Peyer's patch (tissue), 4 donors: ENCODE measurements around the gene AUTS2.

Experiments
- CTCF ChIP-seq, 6 experiments: fragments of 450-650 bp in 4 of 6; fragments of 200-600 bp in 2 of 6; sonication (generic) in 1 of 6; IDR thresholded peaks; one replicate each; pipeline ENCODE4 v1.5.1; 2017 to 2019; ENCODE audit warnings: antibody characterized with exemption in 6 of 6, mild to moderate bottlenecking in 3 of 6, moderate library complexity in 1 of 6
- POLR2A ChIP-seq, 2 donors: fragments of 450-650 bp; IDR thresholded peaks; one replicate each; pipeline ENCODE4 v1.5.1; 2017; ENCODE audit warnings: antibody characterized with exemption in 2 of 2, mild to moderate bottlenecking in 2 of 2, moderate library complexity in 2 of 2

- TF ChIP-seq CTCF (IDR thresholded peaks at IDR 0.05) (no peak), POLR2A (IDR thresholded peaks at IDR 0.05) (no peak)
Measured at GRCh38 chr7:70646536-70647248, 1048.4 kb downstream of the AUTS2 start.
